GM20431 (cell line): ENCODE data around the gene SEZ6L.

Source experiments
- in situ Hi-C: fragments of 300-500 bp; cut with MseI, MboI; formaldehyde crosslinking; loops from one replicate; pipeline ENCODE4 v1.15.0; 2020; ENCODE audit warnings: low sequenced_read_pairs; ENCODE audit not compliant: unreplicated experiment

Gene SEZ6L

GRCh38 chr22:26287382-26288225, 118.3 kb downstream of the SEZ6L start:
- in situ Hi-C loops, result no loop called here

- in situ Hi-C loops, result no loop called here
Observed at GRCh38 chr22:26289611-26290101, 120.4 kb downstream of the SEZ6L start.

- in situ Hi-C loops, result no loop called here
Observed at GRCh38 chr22:26291940-26292666, 122.8 kb downstream of the SEZ6L start.

DNA sequence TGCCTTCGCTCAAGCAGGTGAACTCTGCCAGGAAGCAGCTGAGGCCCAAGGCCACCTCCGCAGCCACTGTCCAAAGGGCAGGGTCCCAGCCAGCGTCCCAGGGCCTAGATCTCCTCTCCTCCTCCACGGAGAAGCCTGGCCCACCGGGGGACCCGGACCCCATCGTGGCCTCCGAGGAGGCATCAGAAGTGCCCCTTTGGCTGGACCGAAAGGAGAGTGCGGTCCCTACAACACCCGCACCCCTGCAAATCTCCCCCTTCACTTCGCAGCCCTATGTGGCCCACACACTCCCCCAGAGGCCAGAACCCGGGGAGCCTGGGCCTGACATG, 123.4 kb downstream of the SEZ6L start:
- in situ Hi-C loops, result no loop called here

DNA sequence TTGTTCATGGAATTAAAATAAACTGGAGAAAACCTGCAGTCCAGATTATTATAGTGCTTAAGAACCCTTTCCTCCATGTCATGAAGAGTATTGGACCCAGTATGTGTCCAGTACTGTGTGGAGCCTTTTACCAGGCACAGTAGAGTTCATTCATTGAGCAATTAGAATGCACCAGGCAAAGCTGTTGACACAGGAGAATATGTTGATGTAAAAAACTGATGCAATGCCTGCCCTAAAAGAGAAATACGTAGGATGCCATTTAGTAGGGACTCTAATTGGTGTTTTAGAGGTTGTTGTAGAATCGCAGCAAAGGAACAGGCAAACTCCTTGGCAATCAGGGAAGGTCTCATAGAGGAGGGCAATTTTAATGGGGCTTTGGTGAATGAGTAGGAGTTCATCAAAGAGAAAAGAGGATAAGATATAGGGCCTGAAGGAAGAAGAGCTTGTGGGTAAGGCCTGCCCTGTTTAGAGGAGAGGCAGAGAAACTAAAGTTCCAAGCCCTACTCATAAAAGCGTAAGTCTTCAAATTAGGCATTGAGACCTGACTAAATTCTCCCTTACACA, 126.4 kb downstream of the SEZ6L start:
- in situ Hi-C loops, result no loop called here

GRCh38 chr22:26298605-26299310, 129.5 kb downstream of the SEZ6L start:
- in situ Hi-C loops, result no loop called here

GRCh38 chr22:26302726-26303125, 133.5 kb downstream of the SEZ6L start:
- in situ Hi-C loops, result loop anchor here (25.0 kb wide), 1 partner anchor 515 kb away; no protein-coding TSS in a partner anchor

DNA sequence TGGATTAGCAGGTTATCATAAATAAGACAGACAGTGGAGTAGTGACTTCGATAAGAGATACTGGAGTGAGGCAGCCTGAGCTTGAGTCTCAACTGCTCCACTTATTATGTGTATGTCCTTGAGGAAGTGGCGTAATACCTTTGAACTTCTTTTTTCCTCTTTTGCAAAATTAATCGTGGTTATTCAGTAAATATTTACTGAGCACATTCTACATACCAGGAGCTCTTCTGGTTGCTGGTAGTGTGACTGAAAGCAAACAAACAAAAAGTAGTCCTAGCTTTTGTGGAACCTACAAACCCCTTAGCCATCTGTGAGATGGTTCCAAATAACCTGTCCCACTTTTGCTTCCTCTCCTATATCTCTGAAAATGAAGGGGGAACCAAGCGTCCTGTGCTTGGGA, 134.2 kb downstream of the SEZ6L start:
- in situ Hi-C loops, result loop anchor here (25.0 kb wide), 1 partner anchor 516 kb away; no protein-coding TSS in a partner anchor

- in situ Hi-C loops, result loop anchor here (25.0 kb wide), 1 partner anchor 517 kb away; no protein-coding TSS in a partner anchor
Observed at GRCh38 chr22:26304730-26305129, 135.5 kb downstream of the SEZ6L start.

DNA sequence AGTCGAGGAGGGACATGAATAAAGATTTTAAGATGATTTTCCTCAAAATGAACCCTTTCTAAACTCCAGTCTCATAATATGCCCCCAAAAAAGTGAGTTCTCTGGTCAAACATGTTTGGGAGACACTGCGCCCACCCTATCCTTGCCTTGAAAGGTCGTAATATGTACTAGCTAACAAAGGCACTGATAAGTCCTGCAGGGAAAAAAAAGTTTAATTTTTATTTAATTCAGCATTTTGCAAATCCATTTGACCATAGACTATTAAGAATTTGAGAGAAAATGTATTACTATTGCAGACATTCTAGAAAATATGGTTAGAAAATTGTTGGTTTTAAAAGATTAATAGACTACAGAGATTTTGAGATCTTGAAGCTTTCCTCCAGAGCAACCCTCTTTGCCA, 139.2 kb downstream of the SEZ6L start:
- in situ Hi-C loops, result loop anchor here (25.0 kb wide), 1 partner anchor 521 kb away; no protein-coding TSS in a partner anchor

GRCh38 chr22:26310616-26311015, 141.4 kb downstream of the SEZ6L start:
- in situ Hi-C loops, result loop anchor here (25.0 kb wide), 1 partner anchor 523 kb away; no protein-coding TSS in a partner anchor

- in situ Hi-C loops, result loop anchor here (25.0 kb wide), 1 partner anchor 526 kb away; no protein-coding TSS in a partner anchor
Observed at GRCh38 chr22:26313291-26313690, 144.0 kb downstream of the SEZ6L start.

GRCh38 chr22:26314171-26314570, 144.9 kb downstream of the SEZ6L start:
- in situ Hi-C loops, result loop anchor here (25.0 kb wide), 1 partner anchor 527 kb away; no protein-coding TSS in a partner anchor

- in situ Hi-C loops, result loop anchor here (25.0 kb wide), 1 partner anchor 527 kb away; no protein-coding TSS in a partner anchor
Observed at GRCh38 chr22:26314656-26315055, 145.4 kb downstream of the SEZ6L start.

DNA sequence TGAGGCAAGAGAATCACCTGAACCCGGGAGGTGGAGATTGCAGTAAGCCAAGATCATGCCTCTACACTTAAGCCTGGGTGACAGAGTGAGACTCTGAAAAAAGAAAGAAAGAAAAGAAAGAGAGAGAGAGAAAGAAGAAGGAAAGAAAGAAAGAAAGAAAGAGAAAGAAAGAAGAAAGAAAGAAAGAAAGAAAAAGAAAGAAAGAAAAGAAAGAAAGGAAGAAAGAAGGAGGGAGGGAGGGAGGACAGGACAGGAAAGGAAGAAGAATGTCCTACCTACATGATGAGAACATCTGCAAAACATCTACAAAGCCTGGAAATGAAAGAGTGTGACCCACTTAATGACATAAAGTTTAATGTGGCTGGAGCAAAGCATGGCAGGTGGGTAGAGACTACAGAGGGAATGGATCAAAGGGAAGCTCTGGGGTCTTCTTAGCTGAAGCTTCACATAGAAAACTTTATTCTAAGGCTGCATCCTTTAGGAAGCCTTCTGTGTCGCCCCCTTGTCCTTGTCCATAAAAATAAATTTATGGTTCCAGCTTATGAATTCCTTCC, 147.5 kb downstream of the SEZ6L start:
- in situ Hi-C loops, result loop anchor here (25.0 kb wide), 1 partner anchor 530 kb away; no protein-coding TSS in a partner anchor

DNA sequence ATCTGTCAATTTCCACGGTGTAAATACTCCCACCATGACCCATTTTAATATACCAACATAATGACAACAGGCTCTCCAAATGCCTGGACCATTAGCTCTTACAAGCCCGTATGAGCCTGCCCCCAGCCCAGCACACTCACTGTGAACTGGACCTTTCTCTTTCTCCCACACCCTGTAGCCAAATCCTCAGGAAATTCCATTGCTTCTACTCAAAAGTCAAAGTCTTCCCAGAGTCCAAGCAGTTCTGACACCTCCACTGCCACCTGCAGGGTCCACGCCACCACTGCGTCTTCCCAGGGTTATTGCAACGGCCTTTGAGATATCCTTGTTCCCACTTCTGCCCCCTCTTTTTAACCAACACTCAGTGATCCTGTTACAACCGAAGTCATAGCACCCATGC, 149.7 kb downstream of the SEZ6L start:
- in situ Hi-C loops, result loop anchor here (25.0 kb wide), 1 partner anchor 532 kb away; no protein-coding TSS in a partner anchor

- in situ Hi-C loops, result loop anchor here (25.0 kb wide), 1 partner anchor 533 kb away; no protein-coding TSS in a partner anchor
Observed at GRCh38 chr22:26320447-26320846, 151.2 kb downstream of the SEZ6L start.

GRCh38 chr22:26321469-26321913, 152.2 kb downstream of the SEZ6L start:
- in situ Hi-C loops, result loop anchor here (25.0 kb wide), 1 partner anchor 534 kb away; no protein-coding TSS in a partner anchor
